Measurements from ENCODE around the gene TOPAZ1. TPM values are rescaled to one million over a fixed set of nuclear protein-coding genes. Genes with fewer than 3 reads are reported as not detected.

The TOPAZ1 gene
- total and polyA plus RNA-seq, 2 of the 8 experiments (the other 6 are each of a cell fraction or from before 2014, with no cell fraction given): not detected

DNA sequence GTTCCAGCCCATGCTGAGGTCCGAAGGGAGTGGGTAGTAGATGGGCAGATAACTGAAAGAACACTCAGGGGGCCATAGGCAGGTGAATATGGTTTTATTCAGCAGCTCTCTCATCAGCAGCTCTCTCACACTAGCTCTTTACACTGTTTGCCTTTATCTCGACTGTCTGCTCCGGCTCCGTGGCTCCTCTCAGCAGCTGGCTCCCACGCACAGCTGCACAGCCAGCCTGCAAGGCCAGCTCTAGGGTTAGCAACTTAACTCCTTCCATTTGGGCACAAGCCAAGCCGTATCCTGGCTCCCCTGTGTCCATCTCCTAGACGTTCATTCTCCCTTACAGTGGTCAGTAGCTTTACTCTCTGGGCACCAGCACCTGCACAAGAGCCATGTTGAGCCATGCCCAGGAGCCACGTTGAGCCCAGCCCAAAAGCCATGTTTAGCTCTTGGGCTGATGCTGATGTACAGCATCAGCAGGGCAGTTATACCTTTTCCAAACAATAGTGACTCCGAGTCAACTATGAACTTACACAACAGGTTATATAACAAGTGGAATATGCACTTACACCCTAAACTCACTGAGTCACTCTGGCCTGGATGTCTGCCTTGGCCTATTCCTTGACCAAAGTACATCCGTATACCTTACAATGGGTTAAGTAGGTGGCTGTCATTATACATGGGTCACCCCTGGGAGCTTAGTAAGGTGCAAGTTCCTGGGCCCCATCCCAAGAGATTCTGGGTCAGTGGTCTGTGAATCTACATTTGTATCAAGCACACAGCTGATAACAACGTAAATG lies 34.6 kb upstream of the TOPAZ1 start:
- H3K4ac ChIP-seq (replicated peaks; ENCODE audit: insufficient read length, low read depth, low read length): no peak overlapping the region
- no peaks in the 10 kb centered on the region for H3K79me2 ChIP-seq (ENCODE audit: control insufficient read depth in 1 of 2, insufficient read depth in 2 of 2, low read length in 2 of 2)
- H3K79me1 ChIP-seq (ENCODE audit: low read depth, low read length): no peaks in the 10 kb centered on the region
- H3K56ac ChIP-seq (replicated peaks; ENCODE audit: insufficient read length, low read depth, low read length): no peak overlapping the region
- no peak overlapping the region for H3K23ac ChIP-seq (ENCODE audit: insufficient read length)
- POLR2A ChIA-PET (ENCODE audit: partially characterized antibody): no interaction called here
- no peak overlapping the region for H3K4me3 ChIP-seq (ENCODE audit: extremely low read depth in 1 of 4, insufficient read depth in 2 of 4, low read depth in 3 of 4, low read length in 4 of 4)
- DNase-seq (ENCODE audit: low read depth in 1 of 2, low spot score in 2 of 2) (no peak), FAIRE-seq (no peak)
- H4K91ac ChIP-seq (replicated peaks; ENCODE audit: insufficient read length, low read length): no peak overlapping the region
- CTCF ChIA-PET (ENCODE audit: partially characterized antibody): interaction anchor here (0.7 to 1.0 kb wide), 6 partner anchors 13 to 312 kb away, joined by 3 to 4 read pairs (median 3); no protein-coding TSS in a partner anchor
- no peak overlapping the region for H3K18ac ChIP-seq (ENCODE audit: extremely low read depth, low read length)
- H2BK12ac ChIP-seq (ENCODE audit: low read depth, low read length): no peak overlapping the region
- H2BK120ac ChIP-seq (replicated peaks; ENCODE audit: low read depth, low read length): no peak overlapping the region
- 90% methylated on average over 11 of the region's 11 CpGs; no CpG with 5 or more reads in 1 of the 2 experiments for WGBS, 2 experiments (ENCODE audit: extremely low coverage in 1 of 2, insufficient coverage in 1 of 2, insufficient read length in 1 of 2, insufficient replicate concordance in 2 of 2, low coverage in 1 of 2, low lambda C conversion rate in 2 of 2, missing lambda C conversion rate in 1 of 2)
- H3K9ac ChIP-seq (replicated peaks in 1 of 4; ENCODE audit: extremely low read depth in 1 of 4, low read depth in 3 of 4, low read length in 3 of 4): no peak overlapping the region
- H3K14ac ChIP-seq (ENCODE audit: insufficient read length): no peak overlapping the region
- no peak overlapping the region for H4K8ac ChIP-seq (ENCODE audit: extremely low read depth, insufficient read depth, low read length)
- no peaks in the 10 kb centered on the region for H3K23me2 ChIP-seq (ENCODE audit: low read depth, low read length)
- no peak overlapping the region for H4K5ac ChIP-seq (ENCODE audit: insufficient read length, low read depth, low read length)
- no peak overlapping the region for H2BK15ac ChIP-seq (ENCODE audit: low read length)
- H3K27ac ChIP-seq (ENCODE audit: low read depth, low read length): no peak overlapping the region
- H2BK5ac ChIP-seq (ENCODE audit: low read depth, low read length): no peak overlapping the region
- H3K4me2 ChIP-seq (ENCODE audit: insufficient read depth in 1 of 2, low read depth in 2 of 2, low read length in 2 of 2): no peak overlapping the region
- no peaks in the 10 kb centered on the region for H4K20me1 ChIP-seq (replicated peaks in 1 of 2; ENCODE audit: control insufficient read depth in 1 of 2, insufficient read depth in 2 of 2, low read length in 2 of 2)
- H2AK5ac ChIP-seq (ENCODE audit: low read depth, low read length): no peak overlapping the region
- no peaks in the 10 kb centered on the region for H3K27me3 ChIP-seq (replicated peaks in 1 of 4; ENCODE audit: control insufficient read depth in 3 of 4, extremely low read depth in 1 of 4, insufficient read depth in 3 of 4, low read length in 3 of 4)
- H2AFZ ChIP-seq (ENCODE audit: low read length): no peak overlapping the region
- H2BK20ac ChIP-seq (ENCODE audit: low read length): no peak overlapping the region
- H3K9me3 ChIP-seq (ENCODE audit: insufficient read depth in 2 of 2, low read depth in 1 of 2, low read length in 1 of 2): no peaks in the 10 kb centered on the region
- H3K4me1 ChIP-seq (replicated peaks in 1 of 4; ENCODE audit: control insufficient read depth in 3 of 4, insufficient read depth in 4 of 4, low read length in 3 of 4): no peaks in the 10 kb centered on the region
- no peaks in the 10 kb centered on the region for H3K36me3 ChIP-seq (ENCODE audit: control insufficient read depth in 2 of 4, insufficient read depth in 4 of 4, low read length in 3 of 4)
- TF ChIP-seq SP1 (IDR thresholded peaks at IDR 0.05; ENCODE audit: low read depth, low read length): no peak
- no peak for TF ChIP-seq NANOG (IDR thresholded peaks at IDR 0.05; ENCODE audit: insufficient read depth, low read depth, low read length, poor library complexity, severe bottlenecking)
- no peak for TF ChIP-seq HDAC2 (IDR thresholded peaks at IDR 0.05; ENCODE audit: borderline replicate concordance in 1 of 2, low read depth in 2 of 2, low read length in 2 of 2)
- TF ChIP-seq SIRT6 (IDR thresholded peaks at IDR 0.05; ENCODE audit: low read length): no peak
- TF ChIP-seq CREB1 (IDR thresholded peaks at IDR 0.05): no peak
- TF ChIP-seq CEBPB (IDR thresholded peaks at IDR 0.05; ENCODE audit: low read depth, low read length): no peak
- TF ChIP-seq POLR2AphosphoS5 (IDR thresholded peaks at IDR 0.05; ENCODE audit: low read depth, low read length): no peak
- no peak for TF ChIP-seq JUN (IDR thresholded peaks at IDR 0.05; ENCODE audit: low read depth, low read length)
- no peak for TF ChIP-seq BRCA1 (IDR thresholded peaks at IDR 0.05; ENCODE audit: low read depth, low read length)
- TF ChIP-seq JUND (IDR thresholded peaks at IDR 0.05; ENCODE audit: low read length): no peak
- no peak for TF ChIP-seq PHF8 (conservative IDR thresholded peaks at IDR 0.05; ENCODE audit: low read depth, low read length)

Measured in H1 (cell line).